OCI-LY1 (cell line): ENCODE results near the gene BIN1.

ENCODE experiments used
- H2AFZ ChIP-seq: fragments of 200-600 bp; sonication (generic), shearing (Covaris generic); 2 replicates; pipeline ENCODE4 v1.6.0; 2014; ENCODE audit warnings: antibody characterized with exemption, mild to moderate bottlenecking, low read length
- H3F3A ChIP-seq: fragments of 200-600 bp; sonication (generic), shearing (Covaris generic); 2 replicates; pipeline ENCODE4 v1.6.0; 2014; ENCODE audit warnings: mild to moderate bottlenecking, antibody characterized with exemption, low read length, moderate library complexity; ENCODE audit not compliant: insufficient read depth
- H3K27ac ChIP-seq: fragments of 200-600 bp; sonication (generic); 2 replicates; pipeline ENCODE4 v1.5.1; 2014; ENCODE audit warnings: low read length, mixed run types, mild to moderate bottlenecking, low read depth; ENCODE audit not compliant: poor library complexity, severe bottlenecking
- H3K27me3 ChIP-seq: fragments of 200-600 bp; sonication (generic); 2 replicates; pipeline ENCODE4 v1.6.0; 2014; ENCODE audit warnings: antibody characterized with exemption, mild to moderate bottlenecking, low read length, moderate library complexity; ENCODE audit not compliant: insufficient read depth
- H3K36me3 ChIP-seq: fragments of 200-600 bp; sonication (generic); 2 replicates; pipeline ENCODE4 v1.6.1; 2014; ENCODE audit warnings: mild to moderate bottlenecking, antibody characterized with exemption, low read length, moderate library complexity, mixed read lengths; ENCODE audit not compliant: insufficient read depth
- H3K4me1 ChIP-seq: fragments of 200-600 bp; sonication (generic); 2 replicates; pipeline ENCODE4 v1.5.1; 2014; ENCODE audit warnings: mild to moderate bottlenecking, low read length, moderate library complexity; ENCODE audit not compliant: insufficient read depth, severe bottlenecking
- H3K4me2 ChIP-seq: fragments of 200-600 bp; sonication (generic), shearing (Covaris generic); 2 replicates; pipeline ENCODE4 v1.6.1; 2014; ENCODE audit warnings: low read length
- H3K4me3 ChIP-seq: fragments of 200-600 bp; sonication (generic); 2 replicates; pipeline ENCODE4 v1.5.1; 2014; ENCODE audit warnings: low read length, low read depth, mild to moderate bottlenecking, mixed read lengths; ENCODE audit not compliant: poor library complexity, severe bottlenecking
- H3K79me2 ChIP-seq: fragments of 200-600 bp; shearing (Covaris generic); 2 replicates; pipeline ENCODE4 v1.6.1; 2016; ENCODE audit warnings: mixed run types, low read length, mixed read lengths; ENCODE audit not compliant: insufficient read depth
- H3K9ac ChIP-seq: fragments of 200-600 bp; sonication (generic), shearing (Covaris generic); 2 replicates; pipeline ENCODE4 v1.6.1; 2014; ENCODE audit warnings: mild to moderate bottlenecking, low read length, mixed read lengths
- H3K9me2 ChIP-seq: fragments of 200-600 bp; sonication (generic), shearing (Covaris generic); 2 replicates; pipeline ENCODE4 v1.6.1; 2014; ENCODE audit warnings: low read depth, mild to moderate bottlenecking, low read length, mixed read lengths
- H3K9me3 ChIP-seq: fragments of 200-600 bp; shearing (Covaris generic); 2 replicates; pipeline ENCODE4 v1.6.1; 2014; ENCODE audit warnings: low read length, mixed read lengths
- H4K20me1 ChIP-seq: fragments of 200-600 bp; sonication (generic), shearing (Covaris generic); 2 replicates; pipeline ENCODE4 v1.6.0; 2016; ENCODE audit warnings: mild to moderate bottlenecking, low read length; ENCODE audit not compliant: insufficient read depth
- EZH2 ChIP-seq: fragments of 200-600 bp; sonication (generic), shearing (Covaris generic); IDR thresholded peaks from 2 replicates; pipeline ENCODE4 v1.8.0; 2017; ENCODE audit warnings: borderline replicate concordance, mixed run types, mild to moderate bottlenecking, antibody characterized with exemption, low read length, moderate library complexity, mixed read lengths
- TF ChIP-seq, protein P1 (sequence below): fragments of 200-600 bp; sonication (generic), shearing (Covaris generic); IDR thresholded peaks from 2 replicates; pipeline ENCODE4 v1.5.1; 2017; ENCODE audit warnings: mild to moderate bottlenecking, antibody characterized with exemption, low read length, moderate library complexity, mixed read lengths

BIN1 gene

DNA sequence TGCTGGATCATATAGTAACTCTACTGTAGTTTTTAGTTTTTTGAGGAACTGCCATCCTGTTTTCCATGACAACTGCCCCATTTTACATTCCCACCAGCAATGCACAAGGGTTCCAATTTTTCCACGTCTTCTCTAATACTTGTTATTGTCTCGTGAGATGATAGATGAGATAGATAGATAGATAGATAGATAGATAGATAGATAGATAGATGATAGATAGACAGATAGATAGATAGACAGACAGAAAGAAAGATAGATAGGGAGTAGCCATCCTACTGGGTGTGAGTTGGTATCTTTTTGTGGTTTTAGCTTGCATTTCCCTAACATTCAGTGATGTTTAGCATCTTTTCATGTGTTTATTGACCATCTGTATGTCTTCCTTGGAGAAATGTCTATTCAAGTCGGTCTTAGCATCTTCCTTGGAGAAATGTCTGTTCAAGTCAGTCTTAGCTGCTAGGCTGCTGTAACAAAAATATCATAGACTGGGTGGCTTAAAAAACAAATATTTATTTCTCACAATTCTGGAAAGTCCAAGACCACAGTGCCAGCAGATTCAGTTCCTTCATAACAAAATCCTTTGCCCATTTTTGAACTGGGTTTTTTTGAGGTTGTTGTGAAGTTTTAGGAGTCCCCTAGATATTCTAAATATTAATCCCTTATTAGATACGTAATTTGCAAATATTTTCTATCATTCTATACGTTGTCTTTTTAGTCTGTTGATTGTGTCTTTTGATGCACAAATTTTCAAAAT lies 98.5 kb downstream of the BIN1 start:
- no peak overlapping the region for H3K4me3 ChIP-seq
- no peak overlapping the region for H3K27ac ChIP-seq
- no peaks in the 10 kb centered on the region for H3K79me2 ChIP-seq
- H3K9ac ChIP-seq, result no peak overlapping the region
- no peaks in the 10 kb centered on the region for H3K4me1 ChIP-seq
- no peak overlapping the region for H3K4me2 ChIP-seq
- TF ChIP-seq, protein P1, sequence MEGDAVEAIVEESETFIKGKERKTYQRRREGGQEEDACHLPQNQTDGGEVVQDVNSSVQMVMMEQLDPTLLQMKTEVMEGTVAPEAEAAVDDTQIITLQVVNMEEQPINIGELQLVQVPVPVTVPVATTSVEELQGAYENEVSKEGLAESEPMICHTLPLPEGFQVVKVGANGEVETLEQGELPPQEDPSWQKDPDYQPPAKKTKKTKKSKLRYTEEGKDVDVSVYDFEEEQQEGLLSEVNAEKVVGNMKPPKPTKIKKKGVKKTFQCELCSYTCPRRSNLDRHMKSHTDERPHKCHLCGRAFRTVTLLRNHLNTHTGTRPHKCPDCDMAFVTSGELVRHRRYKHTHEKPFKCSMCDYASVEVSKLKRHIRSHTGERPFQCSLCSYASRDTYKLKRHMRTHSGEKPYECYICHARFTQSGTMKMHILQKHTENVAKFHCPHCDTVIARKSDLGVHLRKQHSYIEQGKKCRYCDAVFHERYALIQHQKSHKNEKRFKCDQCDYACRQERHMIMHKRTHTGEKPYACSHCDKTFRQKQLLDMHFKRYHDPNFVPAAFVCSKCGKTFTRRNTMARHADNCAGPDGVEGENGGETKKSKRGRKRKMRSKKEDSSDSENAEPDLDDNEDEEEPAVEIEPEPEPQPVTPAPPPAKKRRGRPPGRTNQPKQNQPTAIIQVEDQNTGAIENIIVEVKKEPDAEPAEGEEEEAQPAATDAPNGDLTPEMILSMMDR, result no peak
- no peak for TF ChIP-seq EZH2
- H4K20me1 ChIP-seq, result no peaks in the 10 kb centered on the region
- no peaks in the 10 kb centered on the region for H3K9me2 ChIP-seq
- H3K36me3 ChIP-seq, result no peaks in the 10 kb centered on the region
- H3K27me3 ChIP-seq, result peaks cover 5% of the 10 kb centered on the region; the same call in 1 of the 2 replicates
- no peaks in the 10 kb centered on the region for H3K9me3 ChIP-seq
- H2AFZ ChIP-seq, result no peak overlapping the region
- H3F3A ChIP-seq, result no peaks in the 10 kb centered on the region

- Histone ChIP-seq H3K4me2 (no peak overlapping the region), H2AFZ (no peak overlapping the region)
Measured at GRCh38 chr2:127007652-127008051, 99.3 kb downstream of the BIN1 start.

DNA sequence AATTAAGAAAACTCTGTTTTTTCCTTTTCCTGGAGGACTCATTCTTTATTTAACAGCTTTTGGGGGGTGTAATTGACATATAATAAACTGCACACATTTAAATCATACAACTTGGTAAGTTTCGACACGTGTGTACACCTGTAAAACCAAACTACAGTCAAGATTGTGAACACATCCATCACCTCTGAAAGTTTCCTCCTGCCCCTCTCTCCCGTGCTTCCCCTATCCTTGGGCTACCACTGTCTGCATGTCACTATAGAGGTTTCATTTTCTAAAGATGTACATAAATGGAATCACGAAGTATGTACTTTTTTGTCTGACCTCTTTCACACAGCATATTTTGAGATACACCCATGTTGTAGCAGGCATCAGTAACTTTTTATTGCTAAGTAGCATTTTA lies 100.0 kb downstream of the BIN1 start:
- no peaks in the 10 kb centered on the region for H3K4me1 ChIP-seq
- H3K4me2 ChIP-seq, result no peak overlapping the region
- no peak overlapping the region for H3K27ac ChIP-seq
- no peak overlapping the region for H2AFZ ChIP-seq
- H3K79me2 ChIP-seq, result no peaks in the 10 kb centered on the region
- no peak overlapping the region for H3K4me3 ChIP-seq
- no peak overlapping the region for H3K9ac ChIP-seq
- H4K20me1 ChIP-seq, result no peaks in the 10 kb centered on the region
- no peaks in the 10 kb centered on the region for H3K36me3 ChIP-seq
- no peaks in the 10 kb centered on the region for H3K9me3 ChIP-seq
- H3K27me3 ChIP-seq, result peaks cover 5% of the 10 kb centered on the region; the same call in 1 of the 2 replicates
- no peak for TF ChIP-seq EZH2
- TF ChIP-seq, protein P1, result no peak
- H3F3A ChIP-seq, result no peaks in the 10 kb centered on the region
- H3K9me2 ChIP-seq, result no peaks in the 10 kb centered on the region

More at GRCh38 chr2:127007652-127008051, 99.3 kb downstream of the BIN1 start:
- Histone ChIP-seq H3F3A (no peaks in the 10 kb centered on the region), H3K9ac (no peak overlapping the region), H3K9me3 (no peaks in the 10 kb centered on the region), H3K79me2 (no peaks in the 10 kb centered on the region), H4K20me1 (no peaks in the 10 kb centered on the region), H3K36me3 (no peaks in the 10 kb centered on the region), H3K9me2 (no peaks in the 10 kb centered on the region), H3K27me3 (peaks cover 5% of the 10 kb centered on the region; the same call in 1 of the 2 replicates), H3K4me1 (no peaks in the 10 kb centered on the region), H3K27ac (no peak overlapping the region), H3K4me3 (no peak overlapping the region)
- no peak for TF ChIP-seq EZH2
- TF ChIP-seq, protein P1, result no peak
